Peyer's patch (tissue), 4 donors: ENCODE measurements around the gene NAGLU. TPM values are rescaled to one million over a fixed set of nuclear protein-coding genes. Genes with fewer than 3 reads are reported as not detected.
A peak's percentile ranks its signal among the peaks of the same experiment; 100 is the strongest.
"Not testable (repeated sequence)": the region's sequence is repeated elsewhere in the genome, so short reads cannot be mapped to it uniquely, and the experiment has no call there.

Experiments used
- DNase-seq, 3 donors: peaks; one replicate each; pipeline ENCODE4 v3.0.0-alpha.2; 2017 to 2019
- H3K27ac ChIP-seq, 4 donors: fragments of 200-600 bp; sonication (generic); one replicate each; pipeline ENCODE4 v1.5.1; 2016 to 2019
- H3K27me3 ChIP-seq, 2 donors: fragments of 200-600 bp; sonication (generic); one replicate each; pipeline ENCODE4 v1.5.1; 2019
- H3K36me3 ChIP-seq, 3 donors: fragments of 200-600 bp; sonication (generic); one replicate each; pipeline ENCODE4 v1.5.1; 2016 to 2019
- H3K4me1 ChIP-seq, 4 donors: fragments of 200-600 bp; sonication (generic); one replicate each; pipeline ENCODE4 v1.5.1; 2016 to 2019
- H3K4me3 ChIP-seq, 4 donors: fragments of 200-600 bp; sonication (generic); 1 replicate in 3 of 4; 2 replicates in 1 of 4; pipeline ENCODE4 v1.5.1; 2016 to 2019; ENCODE audit warnings: mild to moderate bottlenecking in 1 of 4
- H3K9me3 ChIP-seq, 4 donors: fragments of 200-600 bp; sonication (generic); one replicate each; pipeline ENCODE4 v1.5.1; 2016 to 2019; ENCODE audit warnings: mild to moderate bottlenecking in 1 of 4
- POLR2A ChIP-seq, 2 donors: fragments of 450-650 bp; IDR thresholded peaks; one replicate each; pipeline ENCODE4 v1.5.1; 2017; ENCODE audit warnings: antibody characterized with exemption in 2 of 2, mild to moderate bottlenecking in 2 of 2, moderate library complexity in 2 of 2
- total RNA-seq, 4 donors: library from RNA; depleted of rRNA; stranded (reverse); fragments of >200 nt; gene quantifications; one replicate each; pipeline ENCODE4 v1.1.0, GENCODE V29; 2016
- TF ChIP-seq, protein P1 (sequence below), 6 experiments: fragments of 450-650 bp in 4 of 6; fragments of 200-600 bp in 2 of 6; sonication (generic) in 1 of 6; IDR thresholded peaks; one replicate each; pipeline ENCODE4 v1.5.1; 2017 to 2019; ENCODE audit warnings: antibody characterized with exemption in 6 of 6, mild to moderate bottlenecking in 3 of 6, moderate library complexity in 1 of 6

The NAGLU gene
- total RNA-seq, 4 donors from 2014 or later: 12.4 to 79.2 (median 62.7) TPM

DNA sequence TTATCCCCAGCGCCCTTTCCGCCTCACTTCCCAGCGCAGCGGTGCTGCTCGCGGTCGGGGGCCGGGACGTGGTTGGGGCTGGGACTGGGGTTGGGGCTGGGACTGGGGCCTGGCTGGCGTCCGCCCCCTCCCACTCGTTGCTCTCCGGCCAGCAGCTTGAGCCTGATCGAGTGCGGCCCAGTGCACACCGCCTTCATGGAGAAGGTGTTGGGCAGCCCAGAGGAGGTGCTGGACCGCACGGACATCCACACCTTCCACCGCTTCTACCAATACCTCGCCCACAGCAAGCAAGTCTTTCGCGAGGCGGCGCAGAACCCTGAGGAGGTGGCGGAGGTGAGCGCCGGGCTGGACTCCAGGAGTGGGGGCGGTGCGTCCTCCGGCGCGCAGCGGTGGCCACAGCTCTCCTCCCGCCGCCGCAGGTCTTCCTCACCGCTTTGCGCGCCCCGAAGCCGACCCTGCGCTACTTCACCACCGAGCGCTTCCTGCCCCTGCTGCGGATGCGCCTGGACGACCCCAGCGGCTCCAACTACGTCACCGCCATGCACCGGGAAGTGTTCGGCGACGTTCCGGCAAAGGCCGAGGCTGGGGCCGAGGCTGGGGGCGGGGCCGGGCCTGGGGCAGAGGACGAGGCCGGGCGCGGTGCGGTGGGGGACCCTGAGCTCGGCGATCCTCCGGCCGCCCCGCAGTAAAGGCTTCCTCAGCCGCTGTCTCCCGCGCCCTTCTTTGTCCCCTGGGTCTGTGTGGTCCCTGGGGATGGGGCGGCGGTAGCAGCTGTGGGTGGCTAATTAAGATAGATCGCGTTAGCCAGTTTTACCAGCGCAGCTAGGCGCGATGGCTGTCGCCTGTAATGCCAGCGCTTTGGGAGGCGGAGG, 18.4 kb downstream of the NAGLU start:
- H3K27ac ChIP-seq: peak overlapping the region; percentile 85 to 93 (median 90)
- H3K27me3 ChIP-seq: no peaks in the 10 kb centered on the region
- no peaks in the 10 kb centered on the region for H3K36me3 ChIP-seq
- DNase-seq: peak; percentile 92 to 97 (median 93)
- peaks cover 0 to 27% (median 12%) of the 10 kb centered on the region in 4 donors for H3K4me1 ChIP-seq
- peak overlapping the region; percentile 57 to 90 (median 84) for H3K4me3 ChIP-seq
- peak; percentile 79 to 80 for TF ChIP-seq POLR2A (IDR thresholded peaks at IDR 0.05)
- TF ChIP-seq, protein P1, sequence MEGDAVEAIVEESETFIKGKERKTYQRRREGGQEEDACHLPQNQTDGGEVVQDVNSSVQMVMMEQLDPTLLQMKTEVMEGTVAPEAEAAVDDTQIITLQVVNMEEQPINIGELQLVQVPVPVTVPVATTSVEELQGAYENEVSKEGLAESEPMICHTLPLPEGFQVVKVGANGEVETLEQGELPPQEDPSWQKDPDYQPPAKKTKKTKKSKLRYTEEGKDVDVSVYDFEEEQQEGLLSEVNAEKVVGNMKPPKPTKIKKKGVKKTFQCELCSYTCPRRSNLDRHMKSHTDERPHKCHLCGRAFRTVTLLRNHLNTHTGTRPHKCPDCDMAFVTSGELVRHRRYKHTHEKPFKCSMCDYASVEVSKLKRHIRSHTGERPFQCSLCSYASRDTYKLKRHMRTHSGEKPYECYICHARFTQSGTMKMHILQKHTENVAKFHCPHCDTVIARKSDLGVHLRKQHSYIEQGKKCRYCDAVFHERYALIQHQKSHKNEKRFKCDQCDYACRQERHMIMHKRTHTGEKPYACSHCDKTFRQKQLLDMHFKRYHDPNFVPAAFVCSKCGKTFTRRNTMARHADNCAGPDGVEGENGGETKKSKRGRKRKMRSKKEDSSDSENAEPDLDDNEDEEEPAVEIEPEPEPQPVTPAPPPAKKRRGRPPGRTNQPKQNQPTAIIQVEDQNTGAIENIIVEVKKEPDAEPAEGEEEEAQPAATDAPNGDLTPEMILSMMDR (IDR thresholded peaks at IDR 0.05): no peak
- H3K9me3 ChIP-seq: no peaks in the 10 kb centered on the region

DNA sequence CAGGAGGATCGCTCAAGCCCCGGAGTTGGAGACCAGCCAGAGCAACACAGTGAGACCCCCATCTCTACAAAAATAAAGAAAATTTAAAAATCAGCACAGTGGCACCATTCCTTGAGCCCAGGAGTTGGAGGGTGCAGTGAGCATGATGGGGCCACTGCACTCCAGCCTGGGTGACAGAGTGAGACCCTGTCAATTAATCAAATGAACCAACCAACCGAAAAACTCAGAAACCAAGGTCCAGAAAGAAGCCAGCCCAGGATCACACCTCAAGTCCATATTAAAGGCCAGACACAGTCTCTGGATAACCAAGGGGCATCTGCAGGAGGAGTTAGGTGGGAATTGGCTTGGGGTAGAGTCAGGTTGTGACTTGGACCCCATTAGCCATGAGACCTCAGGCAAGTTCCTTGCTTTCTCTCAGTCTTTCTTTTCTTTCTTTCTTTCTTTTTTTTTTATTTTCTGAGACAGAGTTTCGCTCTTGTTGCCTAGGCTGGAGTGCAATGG, 19.1 kb downstream of the NAGLU start:
- H3K27ac ChIP-seq: peak overlapping the region; percentile 85 to 93 (median 90)
- no peak for DNase-seq
- H3K4me3 ChIP-seq: peak overlapping the region; percentile 57 to 90 (median 84)
- no peak for TF ChIP-seq POLR2A (IDR thresholded peaks at IDR 0.05)
- TF ChIP-seq, protein P1 (IDR thresholded peaks at IDR 0.05): no peak
- H3K27me3 ChIP-seq: no peaks in the 10 kb centered on the region
- H3K36me3 ChIP-seq: no peaks in the 10 kb centered on the region
- H3K9me3 ChIP-seq: no peaks in the 10 kb centered on the region
- peaks cover 0 to 27% (median 12%) of the 10 kb centered on the region in 4 donors for H3K4me1 ChIP-seq

DNA sequence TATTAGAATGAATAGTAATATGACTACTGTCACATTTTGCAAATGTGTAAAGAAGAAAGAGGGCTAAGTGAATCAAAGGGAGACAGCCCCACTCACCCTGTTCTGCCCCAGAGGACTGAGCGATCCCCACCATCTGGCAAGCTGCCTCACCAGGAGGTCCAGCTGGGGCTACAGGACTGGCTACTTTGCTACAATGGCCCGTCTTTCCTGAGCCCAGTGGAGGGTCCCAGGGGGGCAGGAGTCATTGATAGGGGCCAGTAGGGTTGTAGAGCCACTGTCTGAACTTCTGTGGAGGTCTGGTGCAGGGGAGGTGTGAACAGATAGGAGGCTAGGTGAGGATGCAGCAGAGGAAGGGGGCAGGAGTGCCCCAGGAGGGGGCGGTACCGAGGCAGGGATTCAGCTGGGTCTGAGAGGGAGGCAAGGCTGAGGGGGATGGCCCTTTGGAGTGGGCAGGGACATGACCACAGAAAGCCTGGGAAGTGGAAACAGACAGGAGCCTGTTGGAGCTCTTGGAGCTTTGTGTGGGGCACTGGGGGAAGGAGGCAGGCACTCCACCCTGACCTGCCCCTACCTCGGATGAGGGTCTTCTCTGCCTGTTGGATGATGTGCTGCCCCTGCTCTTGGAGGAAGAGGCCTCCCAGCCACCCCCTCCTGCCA, 20.0 kb downstream of the NAGLU start:
- not testable (repeated sequence) for H3K4me3 ChIP-seq, H3K27me3 ChIP-seq, H3K36me3 ChIP-seq, H3K9me3 ChIP-seq, DNase-seq, H3K27ac ChIP-seq
- peaks cover 0 to 27% (median 12%) of the 10 kb centered on the region in 4 donors for H3K4me1 ChIP-seq

DNA sequence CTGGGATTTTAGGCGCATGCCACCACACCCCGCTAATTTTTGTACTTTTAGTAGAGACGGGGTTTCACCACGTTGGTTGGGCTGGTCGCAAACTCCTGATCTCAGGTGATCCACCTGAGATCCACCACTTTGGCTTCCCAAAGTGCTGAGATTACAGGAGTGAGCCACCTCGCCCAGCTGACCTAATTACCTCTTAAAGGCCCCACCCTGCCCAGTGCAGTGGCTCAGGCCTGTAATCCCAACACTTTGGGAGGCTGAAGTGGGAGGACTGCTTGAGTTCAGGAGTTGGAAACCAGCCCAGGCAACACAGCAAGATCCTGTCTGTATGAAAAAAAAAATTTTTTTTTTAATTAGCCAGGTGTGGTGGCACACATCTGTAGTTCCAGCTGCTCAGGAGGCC, 23.0 kb downstream of the NAGLU start:
- DNase-seq: peak in 1 of 3 donors; percentile 65
- no peaks in the 10 kb centered on the region for H3K27me3 ChIP-seq
- H3K4me1 ChIP-seq: peaks cover 0 to 38% (median 25%) of the 10 kb centered on the region in 4 donors
- no peak overlapping the region for H3K27ac ChIP-seq
- peaks cover 0 to 6% (median 0%) of the 10 kb centered on the region in 3 donors for H3K36me3 ChIP-seq
- TF ChIP-seq, protein P1 (IDR thresholded peaks at IDR 0.05): no peak
- no peak overlapping the region for H3K4me3 ChIP-seq
- H3K9me3 ChIP-seq: no peaks in the 10 kb centered on the region

DNA sequence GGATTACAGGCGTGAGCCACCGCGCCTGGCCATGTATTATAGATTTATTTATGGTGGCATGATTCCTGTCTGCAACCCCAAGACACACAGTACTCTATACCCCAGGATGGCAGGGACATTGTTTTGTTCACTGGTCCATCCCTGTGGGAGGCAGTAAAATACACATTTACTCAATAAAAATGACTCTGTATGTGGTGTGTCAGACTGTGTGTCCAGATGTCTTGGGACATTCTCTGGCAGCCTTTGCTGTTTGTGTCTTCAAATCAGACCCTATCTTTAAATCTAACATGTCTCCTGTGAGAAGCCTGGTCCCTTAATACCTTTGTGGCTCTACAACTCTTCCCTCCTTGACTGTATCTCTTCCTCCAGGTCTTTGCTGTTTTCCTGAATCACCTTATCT, 24.2 kb downstream of the NAGLU start:
- Histone ChIP-seq H3K27me3 (no peaks in the 10 kb centered on the region), H3K9me3 (no peaks in the 10 kb centered on the region), H3K27ac (no peak overlapping the region), H3K36me3 (peaks cover 0 to 18% (median 0%) of the 10 kb centered on the region in 3 donors), H3K4me3 (no peak overlapping the region), H3K4me1 (peaks cover 0 to 39% (median 23%) of the 10 kb centered on the region in 4 donors)
- no peak for TF ChIP-seq POLR2A (IDR thresholded peaks at IDR 0.05)
- TF ChIP-seq, protein P1 (IDR thresholded peaks at IDR 0.05): no peak
- no peak for DNase-seq
